Breast epithelium (tissue), 4 donors: Measurements from ENCODE around the gene ENOSF1. TPM values are rescaled to one million over a fixed set of nuclear protein-coding genes. Genes with fewer than 3 reads are reported as not detected.

Source experiments
- DNase-seq, 2 donors: peaks; one replicate each; pipeline ENCODE4 v3.0.0-alpha.2; 2019; ENCODE audit warnings: low spot score in 2 of 2
- H3K27ac ChIP-seq, 2 donors: fragments of 200-600 bp; sonication (generic) in 1 of 2; one replicate each; pipeline ENCODE4 v1.5.1; 2016 to 2019; ENCODE audit warnings: mild to moderate bottlenecking in 1 of 2
- H3K27me3 ChIP-seq, 2 donors: fragments of 200-600 bp; sonication (generic) in 1 of 2; one replicate each; pipeline versions ENCODE4 v1.5.1 to v1.6.0; 2017 to 2019; ENCODE audit warnings: control low read depth in 1 of 2, mild to moderate bottlenecking in 1 of 2
- H3K36me3 ChIP-seq: fragments of 200-600 bp; one replicate; pipeline ENCODE4 v1.5.1; 2019
- H3K4me1 ChIP-seq, 2 donors: fragments of 200-600 bp; sonication (generic); one replicate each; pipeline ENCODE4 v1.5.1; 2016 to 2019; ENCODE audit warnings: control low read depth in 1 of 2
- H3K4me3 ChIP-seq, 3 donors: fragments of 200-600 bp; sonication (generic); 1 replicate in 2 of 3; 2 replicates in 1 of 3; pipeline ENCODE4 v1.5.1; 2016 to 2019; ENCODE audit warnings: mild to moderate bottlenecking in 3 of 3, moderate library complexity in 2 of 3
- H3K9me3 ChIP-seq, 2 donors: fragments of 200-600 bp; sonication (generic) in 1 of 2; one replicate each; pipeline ENCODE4 v1.5.1; 2016 to 2019; ENCODE audit warnings: control low read depth in 1 of 2
- POLR2A ChIP-seq: fragments of 450-650 bp; IDR thresholded peaks from one replicate; pipeline ENCODE4 v1.6.1; 2016; ENCODE audit warnings: antibody characterized with exemption, mild to moderate bottlenecking, moderate library complexity
- POLR2AphosphoS5 ChIP-seq, 3 donors: sonication (generic); formaldehyde crosslinking; IDR thresholded peaks; one replicate each; pipeline ENCODE4 v1.6.1; 2017; ENCODE audit warnings: antibody characterized with exemption in 3 of 3
- intact Hi-C: fragments of 100-400 bp; cut with DNase I; formaldehyde crosslinking; loops from one replicate; pipeline ENCODE4 v1.15.1; 2023; ENCODE audit warnings: low total_unique reads
- total RNA-seq, 3 donors: library from RNA; depleted of rRNA; stranded (reverse); fragments of >200 nt; gene quantifications; one replicate each; pipeline ENCODE4 v1.1.0, GENCODE V29; 2016
- TF ChIP-seq, protein P1 (sequence below), 3 donors: fragments of 450-650 bp; IDR thresholded peaks; one replicate each; pipeline ENCODE4 v1.5.1; 2016 to 2017; ENCODE audit warnings: antibody characterized with exemption in 3 of 3, mild to moderate bottlenecking in 3 of 3, moderate library complexity in 3 of 3

The ENOSF1 gene
- total RNA-seq, 3 donors from 2014 or later = 49.4 to 96.0 (median 90.1) TPM

DNA sequence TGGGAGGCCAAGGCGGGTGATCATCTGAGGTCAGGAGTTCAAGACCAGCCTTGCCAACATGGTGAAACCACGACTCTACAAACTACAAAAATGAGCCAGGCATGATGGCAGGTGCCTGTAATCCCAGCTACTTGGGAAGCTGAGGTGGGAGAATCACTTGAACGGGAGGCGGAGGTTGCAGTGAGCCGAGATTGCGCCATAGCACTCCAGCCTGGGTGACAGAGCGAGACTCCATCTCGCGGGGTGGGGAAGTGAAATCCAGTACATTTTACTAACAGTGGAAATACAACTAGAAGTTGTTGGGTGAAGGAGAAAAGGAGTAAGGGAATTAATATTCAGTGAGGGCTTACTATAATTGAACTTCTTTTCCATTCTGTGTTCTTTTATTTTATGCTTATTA, 13.2 kb upstream of the ENOSF1 start:
- intact Hi-C loops = no loop called here
- TF ChIP-seq, protein P1, sequence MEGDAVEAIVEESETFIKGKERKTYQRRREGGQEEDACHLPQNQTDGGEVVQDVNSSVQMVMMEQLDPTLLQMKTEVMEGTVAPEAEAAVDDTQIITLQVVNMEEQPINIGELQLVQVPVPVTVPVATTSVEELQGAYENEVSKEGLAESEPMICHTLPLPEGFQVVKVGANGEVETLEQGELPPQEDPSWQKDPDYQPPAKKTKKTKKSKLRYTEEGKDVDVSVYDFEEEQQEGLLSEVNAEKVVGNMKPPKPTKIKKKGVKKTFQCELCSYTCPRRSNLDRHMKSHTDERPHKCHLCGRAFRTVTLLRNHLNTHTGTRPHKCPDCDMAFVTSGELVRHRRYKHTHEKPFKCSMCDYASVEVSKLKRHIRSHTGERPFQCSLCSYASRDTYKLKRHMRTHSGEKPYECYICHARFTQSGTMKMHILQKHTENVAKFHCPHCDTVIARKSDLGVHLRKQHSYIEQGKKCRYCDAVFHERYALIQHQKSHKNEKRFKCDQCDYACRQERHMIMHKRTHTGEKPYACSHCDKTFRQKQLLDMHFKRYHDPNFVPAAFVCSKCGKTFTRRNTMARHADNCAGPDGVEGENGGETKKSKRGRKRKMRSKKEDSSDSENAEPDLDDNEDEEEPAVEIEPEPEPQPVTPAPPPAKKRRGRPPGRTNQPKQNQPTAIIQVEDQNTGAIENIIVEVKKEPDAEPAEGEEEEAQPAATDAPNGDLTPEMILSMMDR (IDR thresholded peaks at IDR 0.05) = no peak
- TF ChIP-seq POLR2AphosphoS5 (IDR thresholded peaks at IDR 0.05) (no peak), POLR2A (no peak)

DNA sequence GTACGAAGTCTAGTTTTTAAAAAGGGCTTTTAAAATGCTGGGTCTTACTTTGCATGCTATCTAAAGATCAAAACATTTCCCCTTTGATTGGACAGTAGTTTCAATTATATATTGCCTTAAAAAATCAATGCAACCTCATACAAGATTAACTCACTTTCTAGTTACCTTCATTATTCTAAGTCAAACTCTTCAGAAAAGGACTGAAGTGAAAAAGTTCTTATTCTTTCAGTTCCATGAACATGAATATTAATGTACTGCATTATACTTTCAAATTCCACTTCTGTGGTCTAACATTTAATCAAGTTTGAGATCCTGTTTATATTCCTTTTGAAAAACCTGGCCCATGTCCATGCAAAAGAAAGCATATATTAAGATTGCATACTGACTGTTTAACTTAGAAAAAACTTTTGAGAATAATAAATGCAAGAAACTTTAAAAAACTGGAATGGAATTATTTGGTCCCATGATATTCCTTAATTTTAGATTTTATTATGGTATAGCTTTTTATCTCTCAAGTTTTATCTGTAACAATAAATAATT, 11.2 kb upstream of the ENOSF1 start:
- intact Hi-C loops = no loop called here
- H3K27ac ChIP-seq = no peak overlapping the region
- no peaks in the 10 kb centered on the region for H3K27me3 ChIP-seq
- DNase-seq = no peak
- no peaks in the 10 kb centered on the region for H3K9me3 ChIP-seq
- H3K4me3 ChIP-seq = no peak overlapping the region
- no peak for TF ChIP-seq POLR2AphosphoS5 (IDR thresholded peaks at IDR 0.05)
- TF ChIP-seq, protein P1 (IDR thresholded peaks at IDR 0.05) = no peak
- no peak for TF ChIP-seq POLR2A
- H3K36me3 ChIP-seq = no peaks in the 10 kb centered on the region
- H3K4me1 ChIP-seq = no peaks in the 10 kb centered on the region

More for the DNA sequence above, 13.2 kb upstream of the ENOSF1 start:
- Histone ChIP-seq H3K27me3 (no peaks in the 10 kb centered on the region), H3K9me3 (no peaks in the 10 kb centered on the region), H3K27ac (no peak overlapping the region), H3K36me3 (no peaks in the 10 kb centered on the region), H3K4me3 (no peak overlapping the region), H3K4me1 (no peaks in the 10 kb centered on the region)
- no peak for DNase-seq

DNA sequence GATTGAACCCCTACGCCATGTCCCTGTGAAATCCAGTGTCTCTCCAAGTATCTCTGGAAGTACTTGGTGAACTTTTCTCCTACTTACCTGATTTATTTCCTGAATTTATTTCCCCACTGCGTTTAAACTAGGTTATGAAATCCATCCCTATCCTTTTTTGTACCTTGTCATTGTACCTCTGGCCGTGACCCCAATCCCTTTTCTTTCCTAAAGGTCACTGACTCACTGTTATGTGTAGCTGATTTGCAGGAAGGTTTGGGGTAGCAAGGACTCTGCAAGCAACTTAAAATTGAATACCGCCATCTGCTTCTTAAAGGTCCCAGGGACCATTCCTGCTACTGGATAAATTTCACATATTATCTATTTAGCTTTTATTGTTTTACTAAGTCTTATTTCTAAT, 4.6 kb upstream of the ENOSF1 start:
- intact Hi-C loops = no loop called here

DNA sequence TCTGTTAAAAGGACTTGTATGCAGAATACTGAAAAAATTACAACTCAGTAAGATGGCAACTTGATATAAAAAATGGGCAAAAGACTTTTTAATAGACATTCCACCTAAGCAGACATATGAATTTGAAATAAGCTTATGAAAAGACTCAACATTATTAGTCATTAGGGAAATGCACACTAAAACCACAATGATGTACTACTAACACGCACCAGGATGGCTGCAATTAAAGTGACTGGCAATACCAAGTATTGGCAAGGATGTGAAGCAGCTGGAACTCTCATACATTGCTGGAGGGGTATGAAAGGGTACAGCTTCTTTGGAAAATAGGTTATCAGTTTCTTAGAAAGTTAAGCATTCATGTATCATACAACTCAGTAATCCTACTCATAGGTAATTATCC, 3.2 kb upstream of the ENOSF1 start:
- no peaks in the 10 kb centered on the region for H3K4me1 ChIP-seq
- no peak for DNase-seq
- no peak for TF ChIP-seq POLR2AphosphoS5 (IDR thresholded peaks at IDR 0.05)
- TF ChIP-seq, protein P1 (IDR thresholded peaks at IDR 0.05) = no peak
- TF ChIP-seq POLR2A = no peak
- intact Hi-C loops = no loop called here
- H3K27ac ChIP-seq = no peak overlapping the region
- no peaks in the 10 kb centered on the region for H3K9me3 ChIP-seq
- H3K27me3 ChIP-seq = no peaks in the 10 kb centered on the region
- H3K4me3 ChIP-seq = no peak overlapping the region
- no peaks in the 10 kb centered on the region for H3K36me3 ChIP-seq

More for the DNA sequence above, 4.6 kb upstream of the ENOSF1 start:
- no peaks in the 10 kb centered on the region for H3K4me1 ChIP-seq
- TF ChIP-seq, protein P1 (IDR thresholded peaks at IDR 0.05) = no peak
- TF ChIP-seq POLR2AphosphoS5 (IDR thresholded peaks at IDR 0.05) (no peak), POLR2A (no peak)
- H3K27ac ChIP-seq = no peak overlapping the region
- DNase-seq = no peak
- no peaks in the 10 kb centered on the region for H3K9me3 ChIP-seq
- H3K36me3 ChIP-seq = no peaks in the 10 kb centered on the region
- H3K27me3 ChIP-seq = no peaks in the 10 kb centered on the region
- no peak overlapping the region for H3K4me3 ChIP-seq

DNA sequence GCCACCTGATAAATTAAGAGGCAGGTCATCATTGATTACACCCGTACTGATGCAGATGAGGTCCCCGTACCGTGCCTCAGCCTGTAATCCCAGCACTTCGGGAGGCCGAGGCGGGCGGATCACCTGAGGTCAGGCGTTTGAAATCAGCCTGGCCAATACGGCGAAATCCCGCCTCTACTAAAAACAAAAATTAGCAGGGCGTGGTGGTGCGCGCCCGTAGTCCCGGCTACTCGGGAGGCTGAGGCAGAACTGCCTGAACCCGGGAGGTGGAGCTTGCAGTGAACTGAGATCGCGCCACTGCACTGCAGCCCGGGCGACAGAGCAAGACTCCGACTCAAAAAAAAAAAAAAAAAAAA, 683 bp upstream of the ENOSF1 start:
- intact Hi-C loops = loop anchor here (5.0 kb wide), 1 partner anchor 1944 kb away; the partner anchor contains the start of gene SMCHD1
- no peak for TF ChIP-seq POLR2AphosphoS5 (IDR thresholded peaks at IDR 0.05)
- no peak for TF ChIP-seq POLR2A
- TF ChIP-seq, protein P1 (IDR thresholded peaks at IDR 0.05) = no peak

More for the DNA sequence above, 683 bp upstream of the ENOSF1 start:
- H3K27ac ChIP-seq = peak overlapping the region; percentile 91
- H3K4me1 ChIP-seq = peaks cover 0 to 7% of the 10 kb centered on the region in 2 donors
- H3K27me3 ChIP-seq = no peaks in the 10 kb centered on the region
- no peaks in the 10 kb centered on the region for H3K9me3 ChIP-seq
- H3K36me3 ChIP-seq = no peaks in the 10 kb centered on the region
- H3K4me3 ChIP-seq = peak overlapping the region; percentile 61 to 84 (median 77)
- no peak for DNase-seq
